K562 (cell line): ENCODE results near the gene LYVE1. TPM values are rescaled to one million over a fixed set of nuclear protein-coding genes. Genes with fewer than 3 reads are reported as not detected.
A peak's percentile ranks its signal among the peaks of the same experiment; 100 is the strongest.

Source experiments
- ATF7 ChIP-seq: fragments of 450-650 bp; IDR thresholded peaks from 2 replicates; pipeline ENCODE4 v1.7.1; 2014; ENCODE audit warnings: mild to moderate bottlenecking, moderate library complexity
- CBX2 ChIP-seq: fragments of 200-600 bp; sonication (generic); IDR thresholded peaks from one replicate; pipeline ENCODE4 v1.6.1; 2012; ENCODE audit warnings: mild to moderate bottlenecking, low read length, inconsistent platforms; ENCODE audit not compliant: insufficient read depth, poor library complexity, severe bottlenecking
- JUND ChIP-seq, 2 experiments: IDR thresholded peaks; 2 replicates in 1 of 2; 3 replicates in 1 of 2; pipeline ENCODE4 v1.6.1; 2011; ENCODE audit warnings: borderline replicate concordance in 2 of 2, low read depth in 2 of 2, low read length in 2 of 2, improper control_type of control experiment in 1 of 2, missing biosample characterization in 1 of 2, missing genetic modification characterization in 1 of 2, missing genetic modification reagents in 1 of 2
- KHSRP ChIP-seq: fragments of 450-650 bp; IDR thresholded peaks from 2 replicates; pipeline ENCODE4 v1.6.1; 2017
- MTA1 ChIP-seq: fragments of 450-650 bp; IDR thresholded peaks from 2 replicates; pipeline ENCODE4 v1.6.1; 2017; ENCODE audit warnings: borderline replicate concordance
- NCOA1 ChIP-seq: fragments of 450-650 bp; IDR thresholded peaks from 2 replicates; pipeline ENCODE4 v1.6.1; 2016; ENCODE audit warnings: low read depth
- SIN3A ChIP-seq, 2 experiments: fragments of 150-350 bp in 1 of 2; IDR thresholded peaks; 2 replicates each; pipeline ENCODE4 v1.6.1; 2011 to 2016; ENCODE audit warnings: borderline replicate concordance in 2 of 2, low read depth in 2 of 2, low read length in 2 of 2, mild to moderate bottlenecking in 2 of 2, moderate library complexity in 2 of 2; ENCODE audit not compliant: control insufficient read depth in 1 of 2
- ZNF239 ChIP-seq: fragments of 250-450 bp; sonication (Bioruptor Pico); IDR thresholded peaks from 2 replicates; pipeline ENCODE4 v1.4.0; 2020; ENCODE audit warnings: mild to moderate bottlenecking
- ZNF589 ChIP-seq: fragments of 200-800 bp; sonication (Bioruptor generic); IDR thresholded peaks from 2 replicates; pipeline ENCODE4 v1.6.1; 2016; ENCODE audit warnings: low read depth, missing genetic modification characterization, missing compliant biosample characterization
- polyA plus RNA-seq, 8 experiments: library from polyadenylated mRNA; depleted of rRNA in 4 of 8; stranded (reverse) in 5 of 8; unstranded in 3 of 8; fragments of >200 nt; fragmentation: Nextera tagmentation in 2 of 8; fragmentation: Illumina TruSeq in 1 of 8; extraction: Ambion mirVana in 2 of 8; extraction: Trizol in 1 of 8; gene quantifications; 2 replicates each; pipeline versions ENCODE4 v1.2.1 to v1.2.3, GENCODE V29; 2011 to 2014; ENCODE audit warnings: inconsistent platforms in 1 of 8, missing spikeins in 1 of 8
- total RNA-seq, 7 experiments: library from RNA; depleted of rRNA in 6 of 7; stranded (reverse); fragments of >200 nt in 6 of 7; fragmentation: Illumina TruSeq in 2 of 7; extraction: Trizol in 2 of 7; gene quantifications; 2 replicates each; pipeline versions ENCODE4 v1.2.1 to v1.2.3, GENCODE V29; 2011 to 2021; ENCODE audit warnings: low replicate concordance in 1 of 7
- TF ChIP-seq, protein P1 (sequence below): fragments of 450-650 bp; formaldehyde crosslinking; IDR thresholded peaks from 2 replicates; pipeline ENCODE4 v1.4.0; 2020; ENCODE audit warnings: mild to moderate bottlenecking, moderate library complexity
- TF ChIP-seq, protein P2 (sequence below): fragments of 450-650 bp; formaldehyde crosslinking; IDR thresholded peaks from 2 replicates; pipeline ENCODE4 v1.4.0; 2020; ENCODE audit warnings: mild to moderate bottlenecking, moderate library complexity
- TF ChIP-seq, protein P3 (sequence below): fragments of 250-450 bp; sonication (Bioruptor Pico); IDR thresholded peaks from 2 replicates; pipeline ENCODE4 v1.5.0; 2020; ENCODE audit warnings: mild to moderate bottlenecking, borderline replicate concordance
- TF ChIP-seq, protein P4 (sequence below): sonication (generic); formaldehyde crosslinking; IDR thresholded peaks from 2 replicates; pipeline ENCODE4 v1.4.0; 2020; ENCODE audit warnings: mild to moderate bottlenecking, missing genetic modification reagents
- TF ChIP-seq, protein P5 (sequence below): sonication (generic); formaldehyde crosslinking; IDR thresholded peaks from 2 replicates; pipeline ENCODE4 v1.8.0; 2022; ENCODE audit warnings: missing genetic modification reagents, mild to moderate bottlenecking, moderate library complexity, borderline replicate concordance
- TF ChIP-seq, protein P6 (sequence below), 3 experiments: IDR thresholded peaks in 2 of 3; conservative IDR thresholded peaks in 1 of 3; 2 replicates each; pipeline ENCODE4 v1.5.1; 2011 to 2012; ENCODE audit warnings: low read length in 3 of 3, mild to moderate bottlenecking in 3 of 3, control low read depth in 2 of 3, improper control_type of control experiment in 1 of 3, inconsistent platforms in 1 of 3, low read depth in 1 of 3, mixed read lengths in 1 of 3, moderate library complexity in 1 of 3; ENCODE audit not compliant: insufficient read depth in 2 of 3

Gene LYVE1
- total and polyA plus RNA-seq, 9 of the 15 experiments (the other 6 are each of a cell fraction or from before 2014, with no cell fraction given) = 0.06 to 1.1 (median 0.14) TPM; not detected in 1

DNA sequence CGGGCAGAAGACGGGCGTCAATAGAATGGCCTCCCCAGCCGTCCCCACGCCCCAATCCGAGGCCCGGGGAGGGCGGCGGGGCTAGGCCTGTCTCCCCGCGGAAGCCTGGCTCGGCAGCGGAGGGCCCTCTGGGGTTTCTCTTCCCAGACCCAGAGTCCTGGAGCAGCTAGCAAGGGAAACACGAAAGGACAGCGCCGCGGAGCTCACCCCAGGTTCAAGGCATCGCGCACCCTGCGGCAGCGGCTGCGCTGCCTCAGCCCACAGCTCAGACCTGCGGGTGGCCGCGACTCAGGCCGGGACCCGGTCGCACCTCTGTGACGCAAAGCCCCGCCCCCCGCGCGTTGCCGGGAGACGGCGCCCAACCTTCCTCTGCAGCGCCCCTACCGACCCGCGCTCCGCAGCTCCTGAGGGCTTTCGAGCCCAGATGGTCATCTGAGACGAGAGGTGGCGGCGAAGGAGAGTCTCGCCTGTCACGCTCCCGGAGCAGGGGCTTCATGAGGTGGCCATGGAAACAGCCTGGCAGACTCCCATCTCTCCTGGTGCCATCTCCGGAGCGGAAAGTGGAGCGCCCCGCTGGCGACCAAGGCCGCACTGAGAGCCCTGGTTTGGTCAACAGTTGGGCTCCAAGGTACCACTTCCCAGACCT, 27.4 kb downstream of the LYVE1 start, which contains the start of gene RNF141 (continued):
- TF ChIP-seq, protein P1, sequence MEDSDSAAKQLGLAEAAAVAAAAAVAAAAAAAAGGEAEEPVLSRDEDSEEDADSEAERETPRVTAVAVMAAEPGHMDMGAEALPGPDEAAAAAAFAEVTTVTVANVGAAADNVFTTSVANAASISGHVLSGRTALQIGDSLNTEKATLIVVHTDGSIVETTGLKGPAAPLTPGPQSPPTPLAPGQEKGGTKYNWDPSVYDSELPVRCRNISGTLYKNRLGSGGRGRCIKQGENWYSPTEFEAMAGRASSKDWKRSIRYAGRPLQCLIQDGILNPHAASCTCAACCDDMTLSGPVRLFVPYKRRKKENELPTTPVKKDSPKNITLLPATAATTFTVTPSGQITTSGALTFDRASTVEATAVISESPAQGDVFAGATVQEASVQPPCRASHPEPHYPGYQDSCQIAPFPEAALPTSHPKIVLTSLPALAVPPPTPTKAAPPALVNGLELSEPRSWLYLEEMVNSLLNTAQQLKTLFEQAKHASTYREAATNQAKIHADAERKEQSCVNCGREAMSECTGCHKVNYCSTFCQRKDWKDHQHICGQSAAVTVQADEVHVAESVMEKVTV (CRISPR knock-in tag) = 0 out of 2 replicates have a peak, but pooled peaks have one; percentile 21
- TF ChIP-seq CBX2 (no peak), ZNF589 (CRISPR knock-in tag) (peak; percentile 69; the same call in 1 of the 2 replicates), MTA1 (peak; percentile 97), KHSRP (peak; percentile 47; the same call in 1 of the 2 replicates), ATF7 (peak; percentile 77), ZNF239 (CRISPR knock-in tag) (no peak), SIN3A (IDR thresholded peaks at IDR 0.05; ENCODE audit: borderline replicate concordance in 2 of 2, control insufficient read depth in 1 of 2, low read depth in 2 of 2, low read length in 2 of 2) (peak; percentile 77 to 85; a peak in 3 of 4 replicates), JUND (IDR thresholded peaks at IDR 0.05; ENCODE audit: borderline replicate concordance, low read depth, low read length) (peak; percentile 61), JUND (tag; IDR thresholded peaks at IDR 0.05; ENCODE audit: borderline replicate concordance, low read depth, low read length) (peak; percentile 13; the same call in 1 of the 3 replicates), NCOA1 (no peak)
- TF ChIP-seq, protein P2, sequence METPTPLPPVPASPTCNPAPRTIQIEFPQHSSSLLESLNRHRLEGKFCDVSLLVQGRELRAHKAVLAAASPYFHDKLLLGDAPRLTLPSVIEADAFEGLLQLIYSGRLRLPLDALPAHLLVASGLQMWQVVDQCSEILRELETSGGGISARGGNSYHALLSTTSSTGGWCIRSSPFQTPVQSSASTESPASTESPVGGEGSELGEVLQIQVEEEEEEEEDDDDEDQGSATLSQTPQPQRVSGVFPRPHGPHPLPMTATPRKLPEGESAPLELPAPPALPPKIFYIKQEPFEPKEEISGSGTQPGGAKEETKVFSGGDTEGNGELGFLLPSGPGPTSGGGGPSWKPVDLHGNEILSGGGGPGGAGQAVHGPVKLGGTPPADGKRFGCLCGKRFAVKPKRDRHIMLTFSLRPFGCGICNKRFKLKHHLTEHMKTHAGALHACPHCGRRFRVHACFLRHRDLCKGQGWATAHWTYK = 0 out of 2 replicates have a peak, but pooled peaks have one; percentile 27
- TF ChIP-seq, protein P3, sequence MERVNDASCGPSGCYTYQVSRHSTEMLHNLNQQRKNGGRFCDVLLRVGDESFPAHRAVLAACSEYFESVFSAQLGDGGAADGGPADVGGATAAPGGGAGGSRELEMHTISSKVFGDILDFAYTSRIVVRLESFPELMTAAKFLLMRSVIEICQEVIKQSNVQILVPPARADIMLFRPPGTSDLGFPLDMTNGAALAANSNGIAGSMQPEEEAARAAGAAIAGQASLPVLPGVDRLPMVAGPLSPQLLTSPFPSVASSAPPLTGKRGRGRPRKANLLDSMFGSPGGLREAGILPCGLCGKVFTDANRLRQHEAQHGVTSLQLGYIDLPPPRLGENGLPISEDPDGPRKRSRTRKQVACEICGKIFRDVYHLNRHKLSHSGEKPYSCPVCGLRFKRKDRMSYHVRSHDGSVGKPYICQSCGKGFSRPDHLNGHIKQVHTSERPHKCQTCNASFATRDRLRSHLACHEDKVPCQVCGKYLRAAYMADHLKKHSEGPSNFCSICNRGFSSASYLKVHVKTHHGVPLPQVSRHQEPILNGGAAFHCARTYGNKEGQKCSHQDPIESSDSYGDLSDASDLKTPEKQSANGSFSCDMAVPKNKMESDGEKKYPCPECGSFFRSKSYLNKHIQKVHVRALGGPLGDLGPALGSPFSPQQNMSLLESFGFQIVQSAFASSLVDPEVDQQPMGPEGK (CRISPR knock-in tag) = no peak
- TF ChIP-seq, protein P4, sequence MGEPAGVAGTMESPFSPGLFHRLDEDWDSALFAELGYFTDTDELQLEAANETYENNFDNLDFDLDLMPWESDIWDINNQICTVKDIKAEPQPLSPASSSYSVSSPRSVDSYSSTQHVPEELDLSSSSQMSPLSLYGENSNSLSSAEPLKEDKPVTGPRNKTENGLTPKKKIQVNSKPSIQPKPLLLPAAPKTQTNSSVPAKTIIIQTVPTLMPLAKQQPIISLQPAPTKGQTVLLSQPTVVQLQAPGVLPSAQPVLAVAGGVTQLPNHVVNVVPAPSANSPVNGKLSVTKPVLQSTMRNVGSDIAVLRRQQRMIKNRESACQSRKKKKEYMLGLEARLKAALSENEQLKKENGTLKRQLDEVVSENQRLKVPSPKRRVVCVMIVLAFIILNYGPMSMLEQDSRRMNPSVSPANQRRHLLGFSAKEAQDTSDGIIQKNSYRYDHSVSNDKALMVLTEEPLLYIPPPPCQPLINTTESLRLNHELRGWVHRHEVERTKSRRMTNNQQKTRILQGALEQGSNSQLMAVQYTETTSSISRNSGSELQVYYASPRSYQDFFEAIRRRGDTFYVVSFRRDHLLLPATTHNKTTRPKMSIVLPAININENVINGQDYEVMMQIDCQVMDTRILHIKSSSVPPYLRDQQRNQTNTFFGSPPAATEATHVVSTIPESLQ (CRISPR knock-in tag) = 0 out of 2 replicates have a peak, but pooled peaks have one; percentile 70
- TF ChIP-seq, protein P5, sequence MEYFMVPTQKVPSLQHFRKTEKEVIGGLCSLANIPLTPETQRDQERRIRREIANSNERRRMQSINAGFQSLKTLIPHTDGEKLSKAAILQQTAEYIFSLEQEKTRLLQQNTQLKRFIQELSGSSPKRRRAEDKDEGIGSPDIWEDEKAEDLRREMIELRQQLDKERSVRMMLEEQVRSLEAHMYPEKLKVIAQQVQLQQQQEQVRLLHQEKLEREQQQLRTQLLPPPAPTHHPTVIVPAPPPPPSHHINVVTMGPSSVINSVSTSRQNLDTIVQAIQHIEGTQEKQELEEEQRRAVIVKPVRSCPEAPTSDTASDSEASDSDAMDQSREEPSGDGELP (CRISPR knock-in tag) = peak; percentile 93
- TF ChIP-seq, protein P6, sequence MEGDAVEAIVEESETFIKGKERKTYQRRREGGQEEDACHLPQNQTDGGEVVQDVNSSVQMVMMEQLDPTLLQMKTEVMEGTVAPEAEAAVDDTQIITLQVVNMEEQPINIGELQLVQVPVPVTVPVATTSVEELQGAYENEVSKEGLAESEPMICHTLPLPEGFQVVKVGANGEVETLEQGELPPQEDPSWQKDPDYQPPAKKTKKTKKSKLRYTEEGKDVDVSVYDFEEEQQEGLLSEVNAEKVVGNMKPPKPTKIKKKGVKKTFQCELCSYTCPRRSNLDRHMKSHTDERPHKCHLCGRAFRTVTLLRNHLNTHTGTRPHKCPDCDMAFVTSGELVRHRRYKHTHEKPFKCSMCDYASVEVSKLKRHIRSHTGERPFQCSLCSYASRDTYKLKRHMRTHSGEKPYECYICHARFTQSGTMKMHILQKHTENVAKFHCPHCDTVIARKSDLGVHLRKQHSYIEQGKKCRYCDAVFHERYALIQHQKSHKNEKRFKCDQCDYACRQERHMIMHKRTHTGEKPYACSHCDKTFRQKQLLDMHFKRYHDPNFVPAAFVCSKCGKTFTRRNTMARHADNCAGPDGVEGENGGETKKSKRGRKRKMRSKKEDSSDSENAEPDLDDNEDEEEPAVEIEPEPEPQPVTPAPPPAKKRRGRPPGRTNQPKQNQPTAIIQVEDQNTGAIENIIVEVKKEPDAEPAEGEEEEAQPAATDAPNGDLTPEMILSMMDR (IDR thresholded peaks at IDR 0.05 in 2 of 3, conservative IDR thresholded peaks at IDR 0.05 in 1 of 3; ENCODE audit: insufficient read depth in 2 of 3, low read depth in 1 of 3, low read length in 3 of 3) = peak; percentile 87 to 93 (median 87)
